Tibial nerve (tissue), 4 donors: Measurements from ENCODE around the gene TCERG1. TPM values are rescaled to one million over a fixed set of nuclear protein-coding genes. Genes with fewer than 3 reads are reported as not detected.

Experiments
- DNase-seq, 2 donors: peaks; one replicate each; pipeline ENCODE4 v3.0.0-alpha.2; 2019; ENCODE audit warnings: low spot score in 2 of 2
- H3K27ac ChIP-seq, 4 donors: fragments of 200-600 bp; sonication (generic) in 3 of 4; one replicate each; pipeline ENCODE4 v1.5.1; 2017 to 2019; ENCODE audit warnings: mild to moderate bottlenecking in 1 of 4
- H3K27me3 ChIP-seq, 2 donors: fragments of 200-600 bp; sonication (generic) in 1 of 2; one replicate each; pipeline versions ENCODE4 v1.5.1 to v1.6.0; 2017 to 2019
- H3K36me3 ChIP-seq, 3 donors: fragments of 200-600 bp; sonication (generic); one replicate each; pipeline ENCODE4 v1.5.1; 2018 to 2019
- H3K4me1 ChIP-seq, 4 donors: fragments of 200-600 bp; sonication (generic) in 3 of 4; one replicate each; pipeline ENCODE4 v1.5.1; 2017 to 2019
- H3K4me3 ChIP-seq, 4 donors: fragments of 200-600 bp; sonication (generic) in 3 of 4; one replicate each; pipeline ENCODE4 v1.5.1; 2017 to 2019; ENCODE audit warnings: mild to moderate bottlenecking in 1 of 4, moderate library complexity in 1 of 4
- H3K9me3 ChIP-seq, 4 donors: fragments of 200-600 bp; sonication (generic) in 3 of 4; one replicate each; pipeline ENCODE4 v1.5.1; 2017 to 2019
- EP300 ChIP-seq, 2 donors: sonication (generic); formaldehyde crosslinking; IDR thresholded peaks; one replicate each; pipeline ENCODE4 v1.6.1; 2017; ENCODE audit warnings: antibody characterized with exemption in 2 of 2, mild to moderate bottlenecking in 1 of 2
- POLR2A ChIP-seq, 2 donors: fragments of 450-650 bp; IDR thresholded peaks; one replicate each; pipeline ENCODE4 v1.6.1; 2017; ENCODE audit warnings: antibody characterized with exemption in 2 of 2, mild to moderate bottlenecking in 2 of 2, moderate library complexity in 2 of 2
- WGBS, 2 donors: methylation state at CpG; one replicate each; pipeline ENCODE4 v1.1.5; 2018; 5-methylcytosine and 5-hydroxymethylcytosine counted together
- total RNA-seq, 4 donors: library from RNA; depleted of rRNA; stranded (reverse); fragments of >200 nt; gene quantifications; one replicate each; pipeline ENCODE4 v1.1.0, GENCODE V29; 2016
- TF ChIP-seq, protein P1 (sequence below), 5 experiments: fragments of 200-600 bp in 3 of 5; fragments of 450-650 bp in 2 of 5; sonication (generic) in 3 of 5; IDR thresholded peaks; one replicate each; pipeline ENCODE4 v1.5.1; 2016 to 2019; ENCODE audit warnings: antibody characterized with exemption in 5 of 5, mild to moderate bottlenecking in 3 of 5, moderate library complexity in 2 of 5

Gene TCERG1
- total RNA-seq, 4 donors from 2014 or later = 52.2 to 108 (median 71.9) TPM

DNA sequence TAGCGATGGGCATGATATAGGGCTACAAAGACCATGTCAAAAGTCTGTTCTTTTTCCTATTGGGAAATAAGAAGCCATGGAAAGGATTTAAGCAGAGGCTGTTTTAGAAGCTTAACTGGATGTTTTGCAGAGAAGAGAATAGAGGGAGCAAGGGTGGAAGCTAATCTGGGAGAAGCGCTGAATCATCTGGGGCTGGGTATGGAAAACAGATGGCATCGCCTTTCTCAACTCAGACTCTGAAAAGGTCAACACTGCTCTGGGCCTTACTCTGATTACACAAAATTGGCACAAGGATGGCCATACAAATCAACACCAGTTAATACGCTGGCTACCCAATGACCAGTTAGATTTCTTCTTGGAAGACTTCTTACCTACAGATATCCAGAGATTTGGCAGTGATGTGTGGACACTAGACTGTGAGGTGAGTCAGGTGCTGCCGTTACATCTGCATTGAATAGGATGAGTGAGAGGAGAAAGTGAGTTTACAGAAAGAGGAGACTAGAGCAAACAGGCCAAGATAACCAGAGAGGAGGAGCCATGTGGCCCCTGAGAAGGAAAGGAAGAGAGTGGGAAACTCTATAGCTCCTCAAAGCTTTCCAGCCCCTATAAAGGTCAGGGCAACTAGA lies 6.2 kb upstream of the TCERG1 start:
- WGBS, 2 donors = 89 to 90% methylated on average over 5 of the region's 5 CpGs
- no peaks in the 10 kb centered on the region for H3K36me3 ChIP-seq
- no peak for DNase-seq

DNA sequence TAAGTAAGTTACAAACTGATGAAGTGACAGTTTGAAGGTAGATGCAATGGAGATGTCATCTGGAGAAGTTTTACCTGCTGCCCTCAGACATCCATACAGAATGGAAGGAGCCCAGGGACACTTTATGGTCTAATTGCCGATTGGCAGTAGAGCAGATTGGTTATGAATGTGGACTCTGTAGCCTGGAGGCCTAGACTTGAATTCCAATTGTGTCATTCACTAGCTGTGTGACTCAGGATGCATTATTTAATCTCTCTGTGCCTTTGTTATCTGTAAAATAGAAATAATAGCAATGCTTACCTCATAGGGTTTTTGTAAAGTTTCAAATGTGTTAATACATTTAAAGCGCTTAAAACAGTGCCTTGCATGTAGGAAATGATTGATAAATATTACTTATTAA lies 5.2 kb upstream of the TCERG1 start:
- Histone ChIP-seq H3K9me3 (no peaks in the 10 kb centered on the region), H3K27ac (no peak overlapping the region), H3K36me3 (no peaks in the 10 kb centered on the region), H3K4me1 (no peaks in the 10 kb centered on the region), H3K4me3 (no peak overlapping the region), H3K27me3 (peaks cover 0 to 18% of the 10 kb centered on the region in 2 donors)
- TF ChIP-seq, protein P1, sequence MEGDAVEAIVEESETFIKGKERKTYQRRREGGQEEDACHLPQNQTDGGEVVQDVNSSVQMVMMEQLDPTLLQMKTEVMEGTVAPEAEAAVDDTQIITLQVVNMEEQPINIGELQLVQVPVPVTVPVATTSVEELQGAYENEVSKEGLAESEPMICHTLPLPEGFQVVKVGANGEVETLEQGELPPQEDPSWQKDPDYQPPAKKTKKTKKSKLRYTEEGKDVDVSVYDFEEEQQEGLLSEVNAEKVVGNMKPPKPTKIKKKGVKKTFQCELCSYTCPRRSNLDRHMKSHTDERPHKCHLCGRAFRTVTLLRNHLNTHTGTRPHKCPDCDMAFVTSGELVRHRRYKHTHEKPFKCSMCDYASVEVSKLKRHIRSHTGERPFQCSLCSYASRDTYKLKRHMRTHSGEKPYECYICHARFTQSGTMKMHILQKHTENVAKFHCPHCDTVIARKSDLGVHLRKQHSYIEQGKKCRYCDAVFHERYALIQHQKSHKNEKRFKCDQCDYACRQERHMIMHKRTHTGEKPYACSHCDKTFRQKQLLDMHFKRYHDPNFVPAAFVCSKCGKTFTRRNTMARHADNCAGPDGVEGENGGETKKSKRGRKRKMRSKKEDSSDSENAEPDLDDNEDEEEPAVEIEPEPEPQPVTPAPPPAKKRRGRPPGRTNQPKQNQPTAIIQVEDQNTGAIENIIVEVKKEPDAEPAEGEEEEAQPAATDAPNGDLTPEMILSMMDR (IDR thresholded peaks at IDR 0.05) = no peak
- TF ChIP-seq POLR2A (IDR thresholded peaks at IDR 0.05) (no peak), EP300 (IDR thresholded peaks at IDR 0.05) (no peak)
- DNase-seq = no peak
- 77 to 83% methylated on average over 2 of the region's 2 CpGs for WGBS, 2 donors

More for the DNA sequence above, 6.2 kb upstream of the TCERG1 start:
- Histone ChIP-seq H3K27ac (no peak overlapping the region), H3K27me3 (peaks cover 0 to 22% of the 10 kb centered on the region in 2 donors), H3K4me1 (no peaks in the 10 kb centered on the region), H3K9me3 (no peaks in the 10 kb centered on the region), H3K4me3 (no peak overlapping the region)
- TF ChIP-seq POLR2A (IDR thresholded peaks at IDR 0.05) (no peak), EP300 (IDR thresholded peaks at IDR 0.05) (no peak)
- TF ChIP-seq, protein P1 (IDR thresholded peaks at IDR 0.05) = no peak

DNA sequence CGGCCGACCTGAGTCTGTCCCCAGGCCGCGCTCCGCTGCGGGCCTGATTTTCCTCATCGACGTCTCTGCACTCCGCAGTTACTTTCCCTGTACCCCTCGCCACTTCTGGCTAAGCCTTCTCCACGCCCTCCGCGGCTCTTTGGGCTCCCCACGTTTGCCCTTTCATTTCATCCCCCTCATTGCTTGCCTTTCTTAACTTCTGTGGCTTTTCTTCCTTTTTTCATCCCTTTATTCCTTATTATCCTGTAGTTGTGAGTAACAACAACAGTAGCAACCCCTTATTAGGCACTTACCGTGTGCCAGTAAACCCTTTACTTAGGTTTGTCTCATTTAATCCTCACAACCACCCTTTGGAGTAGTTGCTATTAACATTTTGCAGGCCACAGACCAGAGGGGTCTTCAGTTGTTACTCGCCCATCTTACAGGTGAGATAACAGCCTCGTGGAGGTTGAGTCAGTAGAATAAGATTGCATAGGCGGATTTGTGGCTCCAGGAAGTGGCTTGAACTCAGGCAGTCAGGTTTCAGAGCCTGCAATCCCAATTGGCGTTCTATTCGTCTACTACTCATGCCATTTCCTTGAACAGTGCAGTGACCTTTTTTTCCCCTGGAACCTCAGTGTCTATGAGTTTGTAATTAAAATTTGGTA lies 724 bp downstream of the TCERG1 start:
- H3K36me3 ChIP-seq = no peaks in the 10 kb centered on the region
- H3K4me1 ChIP-seq = peaks cover 0 to 36% (median 15%) of the 10 kb centered on the region in 4 donors
- TF ChIP-seq POLR2A (IDR thresholded peaks at IDR 0.05) (no peak), EP300 (IDR thresholded peaks at IDR 0.05) (no peak)
- TF ChIP-seq, protein P1 (IDR thresholded peaks at IDR 0.05) = no peak
- no peak for DNase-seq
- H3K27ac ChIP-seq = peak overlapping the region; percentile 73 to 91 (median 82)
- WGBS, 2 donors = 0% methylated on average over 20 of the region's 20 CpGs
- peak overlapping the region; percentile 88 to 94 (median 89) for H3K4me3 ChIP-seq
- H3K27me3 ChIP-seq = no peaks in the 10 kb centered on the region
- H3K9me3 ChIP-seq = no peaks in the 10 kb centered on the region

DNA sequence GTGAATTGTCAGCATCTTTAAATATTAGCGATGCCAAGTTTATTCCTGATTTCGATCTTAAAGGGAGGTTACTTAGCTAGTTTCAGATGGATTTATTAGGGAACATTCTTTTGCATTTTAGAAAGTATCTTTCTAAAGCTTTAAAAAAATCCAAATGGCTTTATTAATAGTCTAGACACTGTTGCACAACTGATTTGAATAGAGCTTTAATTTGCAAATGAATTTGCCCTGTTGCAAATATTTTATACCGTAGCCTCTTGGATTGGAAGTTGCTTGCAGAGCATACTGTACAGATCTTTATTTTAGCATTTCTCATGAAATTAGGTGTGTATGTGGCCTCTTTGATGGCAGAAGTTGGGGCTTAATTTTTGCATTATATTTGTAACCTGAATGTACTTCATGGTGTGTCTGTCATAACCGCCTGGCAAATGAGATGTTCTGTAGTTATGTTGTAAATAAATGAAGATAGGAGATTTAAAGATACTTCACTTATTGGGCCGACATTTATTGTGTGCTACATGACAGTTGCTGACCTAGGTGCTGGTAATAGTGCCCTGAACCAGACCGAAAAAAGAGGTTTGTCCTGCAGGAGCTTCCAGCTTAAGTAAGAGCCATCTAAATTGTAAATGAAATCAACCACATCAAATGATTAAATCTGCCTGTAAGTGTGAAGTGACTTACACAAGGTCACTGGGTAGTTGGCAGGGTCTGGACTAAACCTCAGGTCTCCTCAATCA lies 1.8 kb downstream of the TCERG1 start:
- Histone ChIP-seq H3K36me3 (no peaks in the 10 kb centered on the region), H3K9me3 (no peaks in the 10 kb centered on the region), H3K4me3 (peak overlapping the region in 1 of 4 donors; percentile 88), H3K27ac (no peak overlapping the region), H3K27me3 (no peaks in the 10 kb centered on the region), H3K4me1 (peaks cover 0 to 36% (median 15%) of the 10 kb centered on the region in 4 donors)
- no peak for DNase-seq
- WGBS, 2 donors = 77% methylated on average over 6 of the region's 6 CpGs
- TF ChIP-seq, protein P1 (IDR thresholded peaks at IDR 0.05) = no peak
- TF ChIP-seq POLR2A (IDR thresholded peaks at IDR 0.05) (no peak), EP300 (IDR thresholded peaks at IDR 0.05) (no peak)

DNA sequence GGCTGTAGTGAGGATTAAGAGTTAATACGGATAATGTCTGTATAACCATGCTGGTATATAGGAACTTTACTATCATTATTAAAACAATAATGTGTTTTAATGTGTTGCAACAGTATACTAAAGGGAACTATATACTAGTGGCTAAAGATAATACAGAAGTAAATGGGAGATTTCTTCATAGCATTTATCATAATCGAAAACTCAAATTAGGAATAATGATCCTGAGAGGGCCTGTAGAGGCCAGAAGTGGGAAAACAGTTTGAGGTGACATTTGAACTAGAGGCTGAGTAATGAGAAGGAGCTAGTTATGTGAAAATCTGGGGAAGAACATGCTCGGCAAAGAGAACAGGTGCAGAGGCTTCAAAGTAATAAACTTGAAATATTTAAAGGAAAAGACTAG lies 2.9 kb downstream of the TCERG1 start:
- TF ChIP-seq, protein P1 (IDR thresholded peaks at IDR 0.05) = no peak
- TF ChIP-seq POLR2A (IDR thresholded peaks at IDR 0.05) = no peak
- TF ChIP-seq EP300 (IDR thresholded peaks at IDR 0.05) = no peak
- Histone ChIP-seq H3K4me3 (no peak overlapping the region), H3K27me3 (no peaks in the 10 kb centered on the region), H3K4me1 (peaks cover 0 to 36% (median 15%) of the 10 kb centered on the region in 4 donors), H3K36me3 (peaks cover 0 to 2% (median 0%) of the 10 kb centered on the region in 3 donors), H3K27ac (no peak overlapping the region), H3K9me3 (no peaks in the 10 kb centered on the region)
- no peak for DNase-seq
- WGBS, 2 donors = 70 to 71% methylated on average over 3 of the region's 3 CpGs
